ENCODE results near the gene RMND5B. TPM values are rescaled to one million over a fixed set of nuclear protein-coding genes. Genes with fewer than 3 reads are reported as not detected.
"Not testable (repeated sequence)": the region's sequence is repeated elsewhere in the genome, so short reads cannot be mapped to it uniquely, and the experiment has no call there.

RMND5B gene
- total and polyA plus RNA-seq, 4 donors = 24.4 to 46.1 (median 36.1) TPM

DNA sequence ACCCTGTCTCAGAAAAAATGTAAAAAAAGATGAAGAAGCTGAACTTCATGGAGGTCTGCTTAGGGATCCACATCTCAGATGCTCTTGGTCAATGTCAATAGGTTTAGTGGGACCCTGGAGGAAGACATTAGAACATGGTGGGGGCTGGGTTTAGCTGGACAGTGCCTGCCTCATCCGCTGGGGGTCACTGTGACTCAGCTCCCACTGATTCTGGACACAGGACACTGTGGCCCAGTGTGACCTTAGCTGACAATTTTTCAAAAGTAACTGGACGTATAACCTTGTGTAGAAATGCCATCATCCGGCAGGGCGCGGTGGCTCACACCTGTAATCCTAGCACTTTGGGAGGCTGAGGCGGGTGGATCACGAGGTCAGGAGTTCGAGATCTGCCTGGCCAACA, 66.2 kb downstream of the RMND5B start:
- no peaks in the 10 kb centered on the region for H3K36me3 ChIP-seq (ENCODE audit: control insufficient read depth in 4 of 4, insufficient read depth in 4 of 4, low read length in 4 of 4)
- H3K4me1 ChIP-seq (ENCODE audit: control insufficient read depth in 5 of 5, insufficient read depth in 5 of 5, low read length in 5 of 5) = peaks cover 0 to 2% (median 0%) of the 10 kb centered on the region in 5 donors
- H3K27me3 ChIP-seq (ENCODE audit: control insufficient read depth in 3 of 3, insufficient read depth in 3 of 3, low read length in 2 of 3) = no peaks in the 10 kb centered on the region
- no peak overlapping the region for H3K4me3 ChIP-seq
- H3K9ac ChIP-seq (ENCODE audit: insufficient read depth in 1 of 2, low read length in 2 of 2) = no peak overlapping the region
- DNase-seq = no peak
- H3K27ac ChIP-seq (ENCODE audit: low read depth in 1 of 2, low read length in 1 of 2) = no peak overlapping the region
- ATAC-seq (ENCODE audit: insufficient read depth, low FRiP score) = no peak
- 82 to 89% methylated on average over 8 of the region's 8 CpGs for whole genome bisulfite sequencing, 2 donors
- TF ChIP-seq CTCF (IDR thresholded peaks at IDR 0.05; ENCODE audit: control extremely low read depth, extremely low read depth) = no peak
- no peaks in the 10 kb centered on the region for H3K9me3 ChIP-seq (ENCODE audit: control insufficient read depth in 4 of 4, insufficient read depth in 3 of 4, low read length in 3 of 4)

GRCh38 chr5:178198151-178198550, 67.3 kb downstream of the RMND5B start:
- H3K9ac ChIP-seq (ENCODE audit: insufficient read depth in 1 of 2, low read length in 2 of 2); H3K9me3 ChIP-seq (ENCODE audit: control insufficient read depth in 4 of 4, insufficient read depth in 3 of 4, low read length in 3 of 4); H3K36me3 ChIP-seq (ENCODE audit: control insufficient read depth in 4 of 4, insufficient read depth in 4 of 4, low read length in 4 of 4); ATAC-seq (ENCODE audit: insufficient read depth, low FRiP score); H3K27ac ChIP-seq (ENCODE audit: low read depth in 1 of 2, low read length in 1 of 2); H3K4me3 ChIP-seq; DNase-seq; H3K27me3 ChIP-seq (ENCODE audit: control insufficient read depth in 3 of 3, insufficient read depth in 3 of 3, low read length in 2 of 3); H3K4me1 ChIP-seq (ENCODE audit: control insufficient read depth in 5 of 5, insufficient read depth in 5 of 5, low read length in 5 of 5): not testable (repeated sequence)
- WGBS, 2 donors = 75 to 82% methylated on average over 11 of the region's 11 CpGs

- Histone ChIP-seq H3K36me3 (ENCODE audit: control insufficient read depth in 4 of 4, insufficient read depth in 4 of 4, low read length in 4 of 4) (no peaks in the 10 kb centered on the region), H3K4me1 (ENCODE audit: control insufficient read depth in 5 of 5, insufficient read depth in 5 of 5, low read length in 5 of 5) (peaks cover 0 to 2% (median 1%) of the 10 kb centered on the region in 5 donors), H3K27me3 (ENCODE audit: control insufficient read depth in 3 of 3, insufficient read depth in 3 of 3, low read length in 2 of 3) (no peaks in the 10 kb centered on the region), H3K9me3 (ENCODE audit: control insufficient read depth in 4 of 4, insufficient read depth in 3 of 4, low read length in 3 of 4) (no peaks in the 10 kb centered on the region), H3K4me3 (peak overlapping the region; percentile 13), H3K27ac (ENCODE audit: low read depth in 1 of 2, low read length in 1 of 2) (no peak overlapping the region), H3K9ac (ENCODE audit: insufficient read depth in 1 of 2, low read length in 2 of 2) (no peak overlapping the region)
- no peak for ATAC-seq (ENCODE audit: insufficient read depth, low FRiP score)
- TF ChIP-seq CTCF (IDR thresholded peaks at IDR 0.05; ENCODE audit: control extremely low read depth, extremely low read depth) = no peak
- 54 to 68% methylated on average over 11 of the region's 11 CpGs for WGBS, 2 donors
- DNase-seq = no peak
Measured at GRCh38 chr5:178198706-178199105, 67.9 kb downstream of the RMND5B start.

GRCh38 chr5:178199581-178200434, 69.0 kb downstream of the RMND5B start:
- Histone ChIP-seq H3K9ac (ENCODE audit: insufficient read depth in 1 of 2, low read length in 2 of 2) (no peak overlapping the region), H3K27me3 (ENCODE audit: control insufficient read depth in 3 of 3, insufficient read depth in 3 of 3, low read length in 2 of 3) (no peaks in the 10 kb centered on the region), H3K36me3 (ENCODE audit: control insufficient read depth in 4 of 4, insufficient read depth in 4 of 4, low read length in 4 of 4) (no peaks in the 10 kb centered on the region), H3K4me1 (ENCODE audit: control insufficient read depth in 5 of 5, insufficient read depth in 5 of 5, low read length in 5 of 5) (peaks cover 0 to 4% (median 2%) of the 10 kb centered on the region in 5 donors), H3K9me3 (ENCODE audit: control insufficient read depth in 4 of 4, insufficient read depth in 3 of 4, low read length in 3 of 4) (no peaks in the 10 kb centered on the region), H3K4me3 (no peak overlapping the region), H3K27ac (ENCODE audit: low read depth in 1 of 2, low read length in 1 of 2) (no peak overlapping the region)
- ATAC-seq (ENCODE audit: insufficient read depth, low FRiP score) (no peak), DNase-seq (peak in 1 of 3 donors; percentile 27)
- TF ChIP-seq CTCF (IDR thresholded peaks at IDR 0.05; ENCODE audit: control extremely low read depth, extremely low read depth) = no peak
- 71 to 83% methylated on average over 12 of the region's 12 CpGs for WGBS, 2 donors

Other genes with a start within 250 kb of the RMND5B start
- gene PROP1, start 134.8 kb upstream of the RMND5B start, total RNA-seq = not detected
- gene PROP1, start 134.8 kb upstream of the RMND5B start, polyA plus RNA-seq = not detected
- gene N4BP3, start 17.5 kb upstream of the RMND5B start, total RNA-seq = 10 to 100 TPM; 10.9 to 11.4 TPM
- 1 to 10 TPM; 6.1 to 6.3 TPM for gene N4BP3, start 17.5 kb upstream of the RMND5B start, polyA plus RNA-seq
- gene NHP2, start 22.9 kb downstream of the RMND5B start, total RNA-seq = 100 to 1,000 TPM in 1 of 2 donors, 10 to 100 TPM in 1; 64.7 to 136 TPM
- gene NHP2, start 22.9 kb downstream of the RMND5B start, polyA plus RNA-seq = 100 to 1,000 TPM; 127 to 199 TPM
- gene GMCL2, start 56.4 kb downstream of the RMND5B start, total RNA-seq = not detected
- not detected for gene GMCL2, start 56.4 kb downstream of the RMND5B start, polyA plus RNA-seq
- gene HNRNPAB, start 73.5 kb downstream of the RMND5B start, total RNA-seq = 100 to 1,000 TPM in 1 of 2 donors, 10 to 100 TPM in 1; 35.9 to 140 TPM
- 100 to 1,000 TPM; 121 to 168 TPM for gene HNRNPAB, start 73.5 kb downstream of the RMND5B start, polyA plus RNA-seq
- gene PHYKPL, start 101.8 kb downstream of the RMND5B start, total RNA-seq = 100 to 1,000 TPM in 1 of 2 donors, 10 to 100 TPM in 1; 99.6 to 100 TPM
- 10 to 100 TPM; 49.7 to 52.0 TPM for gene PHYKPL, start 101.8 kb downstream of the RMND5B start, polyA plus RNA-seq

Data from lung (tissue), 12 donors.